ENCODE results near the gene ACOX1. TPM values are rescaled to one million over a fixed set of nuclear protein-coding genes. Genes with fewer than 3 reads are reported as not detected.

The ACOX1 gene
- 18.6 TPM for polyA plus RNA-seq (2013, experiment 1 of 2; ENCODE audit: insufficient read length)
- polyA plus RNA-seq (2013, experiment 2 of 2; ENCODE audit: insufficient read length) = 18.2 TPM

- peak; percentile 98 for DNase-seq
Measured at GRCh38 chr17:75978938-75979704, at the start of gene ACOX1, which contains the start of gene TEN1. Gene ACOX1, minus strand, starts transcription at chr17:75979166. Its CDS starts 93 bp downstream, at chr17:75979073. Gene TEN1, plus strand, starts transcription at chr17:75979240. Its CDS starts 6,953 bp downstream, at chr17:75986193.

- no peak for DNase-seq
Measured at GRCh38 chr17:76027159-76027839, 48.3 kb upstream of the ACOX1 start, which contains the start of gene EVPL. Gene EVPL, minus strand, starts transcription at chr17:76027306. Its CDS starts 108 bp downstream, at chr17:76027198.

GRCh38 chr17:76026714-76027158, 47.8 kb upstream of the ACOX1 start:
- no peak for DNase-seq

- DNase-seq = no peak
Measured at GRCh38 chr17:76025294-76025693, 46.3 kb upstream of the ACOX1 start.

- no peak for DNase-seq
Measured at GRCh38 chr17:76024353-76024752, 45.4 kb upstream of the ACOX1 start.

GRCh38 chr17:76023900-76024237, 44.9 kb upstream of the ACOX1 start:
- DNase-seq = no peak

- DNase-seq = no peak
Measured at GRCh38 chr17:76022973-76023899, 44.3 kb upstream of the ACOX1 start.

GRCh38 chr17:76022285-76022684, 43.3 kb upstream of the ACOX1 start:
- DNase-seq = no peak

GRCh38 chr17:76019833-76020467, 41.0 kb upstream of the ACOX1 start:
- no peak for DNase-seq

GRCh38 chr17:76018801-76019200, 39.8 kb upstream of the ACOX1 start:
- no peak for DNase-seq

GRCh38 chr17:76018340-76018680, 39.3 kb upstream of the ACOX1 start:
- DNase-seq = no peak

- DNase-seq = no peak
Measured at GRCh38 chr17:76017481-76018339, 38.7 kb upstream of the ACOX1 start.

GRCh38 chr17:76014925-76015261, 35.9 kb upstream of the ACOX1 start:
- no peak for DNase-seq

- peak; percentile 63 for DNase-seq
Measured at GRCh38 chr17:76014100-76014924, 35.3 kb upstream of the ACOX1 start.

- DNase-seq = no peak
Measured at GRCh38 chr17:76013377-76013932, 34.5 kb upstream of the ACOX1 start.

- no peak for DNase-seq
Measured at GRCh38 chr17:76011951-76012350, 33.0 kb upstream of the ACOX1 start.

GRCh38 chr17:76009969-76010661, 31.1 kb upstream of the ACOX1 start:
- no peak for DNase-seq

GRCh38 chr17:76009447-76009846, 30.5 kb upstream of the ACOX1 start:
- DNase-seq = no peak

Data from fibroblast of skin of scalp (primary cell).